Measurements from ENCODE around the gene TRAF1.

Gene TRAF1

DNA sequence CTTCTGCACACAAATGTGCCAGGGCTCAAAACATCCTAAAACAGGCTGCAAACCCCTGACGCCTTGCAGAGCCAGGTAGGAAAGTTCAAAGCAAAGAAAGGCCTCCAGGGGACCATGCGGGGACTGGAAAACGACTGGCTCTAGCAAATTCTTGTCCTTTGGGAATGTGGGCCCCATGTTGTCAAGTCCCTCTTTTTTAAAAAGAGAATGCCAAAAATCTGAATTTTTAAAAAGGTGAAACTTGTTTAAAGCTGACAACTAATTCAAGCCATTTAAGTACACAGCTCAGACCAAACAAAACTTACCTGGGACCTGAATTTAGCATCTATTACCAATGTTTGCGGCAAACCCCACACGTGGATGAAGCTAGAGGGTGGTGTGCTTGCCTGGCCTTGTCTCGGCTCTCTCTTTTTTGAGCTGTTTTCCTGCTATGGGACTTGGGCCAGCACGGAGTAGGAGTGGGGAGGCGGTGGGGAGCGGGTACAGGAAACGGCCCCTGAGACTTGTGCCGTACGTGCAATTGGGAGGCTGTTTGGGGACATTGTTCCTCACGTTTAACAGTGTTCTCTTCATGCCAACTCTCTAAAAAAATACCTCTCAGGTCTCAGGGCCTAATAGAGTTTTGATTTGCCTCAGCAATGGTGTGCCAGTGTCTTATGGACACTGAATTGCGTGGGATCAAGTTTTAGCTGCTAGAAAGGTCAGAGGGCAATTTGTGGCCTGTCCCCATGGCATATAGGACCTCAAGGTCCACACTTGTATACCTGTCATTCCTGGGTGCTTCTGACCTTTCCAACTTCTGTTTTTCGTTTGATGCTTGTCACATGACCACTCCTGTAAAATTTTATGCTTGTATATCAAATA, 34.5 kb downstream of the TRAF1 start:
- TF ChIP-seq, protein P1, sequence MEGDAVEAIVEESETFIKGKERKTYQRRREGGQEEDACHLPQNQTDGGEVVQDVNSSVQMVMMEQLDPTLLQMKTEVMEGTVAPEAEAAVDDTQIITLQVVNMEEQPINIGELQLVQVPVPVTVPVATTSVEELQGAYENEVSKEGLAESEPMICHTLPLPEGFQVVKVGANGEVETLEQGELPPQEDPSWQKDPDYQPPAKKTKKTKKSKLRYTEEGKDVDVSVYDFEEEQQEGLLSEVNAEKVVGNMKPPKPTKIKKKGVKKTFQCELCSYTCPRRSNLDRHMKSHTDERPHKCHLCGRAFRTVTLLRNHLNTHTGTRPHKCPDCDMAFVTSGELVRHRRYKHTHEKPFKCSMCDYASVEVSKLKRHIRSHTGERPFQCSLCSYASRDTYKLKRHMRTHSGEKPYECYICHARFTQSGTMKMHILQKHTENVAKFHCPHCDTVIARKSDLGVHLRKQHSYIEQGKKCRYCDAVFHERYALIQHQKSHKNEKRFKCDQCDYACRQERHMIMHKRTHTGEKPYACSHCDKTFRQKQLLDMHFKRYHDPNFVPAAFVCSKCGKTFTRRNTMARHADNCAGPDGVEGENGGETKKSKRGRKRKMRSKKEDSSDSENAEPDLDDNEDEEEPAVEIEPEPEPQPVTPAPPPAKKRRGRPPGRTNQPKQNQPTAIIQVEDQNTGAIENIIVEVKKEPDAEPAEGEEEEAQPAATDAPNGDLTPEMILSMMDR (IDR thresholded peaks at IDR 0.05), result no peak

- TF ChIP-seq, protein P1 (IDR thresholded peaks at IDR 0.05), result no peak
Observed at GRCh38 chr9:120891245-120891883, 35.2 kb downstream of the TRAF1 start.

- TF ChIP-seq, protein P1 (IDR thresholded peaks at IDR 0.05), result no peak
Observed at GRCh38 chr9:120890320-120891244, 36.0 kb downstream of the TRAF1 start.

GRCh38 chr9:120889606-120890271, 36.9 kb downstream of the TRAF1 start:
- TF ChIP-seq, protein P1 (IDR thresholded peaks at IDR 0.05), result no peak

DNA sequence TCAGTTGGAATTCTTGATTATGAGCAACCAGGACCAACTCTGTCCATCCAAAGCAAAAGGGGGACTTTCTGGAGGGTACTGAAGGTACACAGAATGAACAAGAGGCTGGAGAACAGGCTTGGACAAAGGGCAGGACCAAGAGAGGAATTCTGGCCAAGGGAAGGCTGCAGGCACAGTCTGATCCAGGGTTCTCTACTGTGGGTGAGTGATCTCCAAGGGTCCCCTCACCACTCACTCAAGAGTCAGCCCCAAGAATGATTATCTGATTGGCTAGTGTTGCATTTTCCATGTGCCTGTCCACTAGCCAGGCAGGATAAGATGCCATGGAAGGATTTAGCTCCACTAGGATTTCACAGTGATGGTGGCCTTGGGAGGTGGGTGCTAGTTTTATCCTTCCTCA, 38.0 kb downstream of the TRAF1 start:
- TF ChIP-seq, protein P1 (IDR thresholded peaks at IDR 0.05), result no peak

DNA sequence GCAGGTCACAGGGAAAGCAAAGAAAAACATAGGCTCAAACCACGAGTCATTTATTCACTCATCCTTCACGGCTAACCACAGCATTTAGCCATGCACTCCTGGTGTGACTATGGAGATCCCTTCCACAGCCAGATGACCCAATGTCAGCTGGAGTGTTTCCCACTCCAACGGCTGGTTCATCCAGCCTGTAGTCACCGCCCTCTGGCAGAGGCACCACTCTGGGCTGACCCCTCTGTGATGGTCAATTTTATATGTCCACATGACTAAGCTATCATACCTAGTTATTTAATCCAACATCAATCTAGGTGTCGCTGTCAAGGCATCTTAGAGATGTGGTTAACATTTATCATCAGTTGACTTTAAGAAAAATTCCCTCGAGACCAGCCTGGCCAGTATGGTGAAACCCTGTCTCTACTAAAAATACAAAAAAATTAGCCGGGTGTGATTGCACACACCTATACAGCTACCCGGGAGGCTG, 40.1 kb downstream of the TRAF1 start:
- TF ChIP-seq, protein P1 (IDR thresholded peaks at IDR 0.05), result no peak

DNA sequence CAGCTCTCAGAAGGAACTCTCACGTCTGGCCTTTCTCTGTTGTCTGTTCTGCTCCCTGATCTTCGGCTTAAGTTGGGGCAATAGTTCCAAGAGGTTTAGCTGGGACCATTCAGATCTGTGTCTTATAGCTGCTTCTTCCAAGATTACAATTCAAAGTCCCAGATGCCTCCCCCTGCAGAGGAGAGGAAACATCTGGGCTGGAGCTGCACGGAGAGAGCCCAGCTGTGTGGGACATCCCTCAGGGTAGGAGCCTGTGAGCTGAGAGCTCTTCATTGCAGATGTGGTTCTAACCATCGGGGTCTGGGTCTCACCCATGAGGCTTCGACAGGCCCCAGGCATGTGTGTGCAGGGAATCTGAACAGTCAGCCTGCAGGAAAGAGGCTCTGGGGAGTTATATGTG, 40.6 kb downstream of the TRAF1 start:
- TF ChIP-seq, protein P1 (IDR thresholded peaks at IDR 0.05), result no peak
